GM12891 (cell line): ENCODE measurements around the gene LIG3.

ENCODE experiments used
- DNase-seq: peaks from one replicate; pipeline ENCODE4 v3.0.0; 2011; ENCODE audit warnings: low spot score; ENCODE audit not compliant: insufficient read length
- FAIRE-seq: peaks from 2 replicates; lab custom pipeline; 2011; peaks lifted over from hg19 to GRCh38; lab: Jason Lieb, UNC
- PAX5 ChIP-seq: IDR thresholded peaks from 2 replicates; pipeline ENCODE4 v1.6.1; 2011; ENCODE audit warnings: low read length, moderate library complexity, mild to moderate bottlenecking; ENCODE audit not compliant: insufficient read depth, severe bottlenecking
- POLR2A ChIP-seq: IDR thresholded peaks from 2 replicates; pipeline ENCODE4 v1.6.1; 2011; ENCODE audit warnings: low read depth, low read length, control low read depth
- POLR2AphosphoS5 ChIP-seq: IDR thresholded peaks from 2 replicates; pipeline ENCODE4 v1.6.1; 2011; ENCODE audit warnings: low read depth, low read length, control low read depth
- POU2F2 ChIP-seq: IDR thresholded peaks from 2 replicates; pipeline ENCODE4 v1.6.1; 2011; ENCODE audit warnings: low read depth, mild to moderate bottlenecking, control low read depth, low read length, moderate library complexity
- SPI1 ChIP-seq: IDR thresholded peaks from 2 replicates; pipeline ENCODE4 v1.6.1; 2011; ENCODE audit warnings: low read depth, low read length, control low read depth
- TAF1 ChIP-seq: IDR thresholded peaks from 2 replicates; pipeline ENCODE4 v1.6.1; 2011; ENCODE audit warnings: low read depth, low read length, control low read depth

LIG3 gene

DNA sequence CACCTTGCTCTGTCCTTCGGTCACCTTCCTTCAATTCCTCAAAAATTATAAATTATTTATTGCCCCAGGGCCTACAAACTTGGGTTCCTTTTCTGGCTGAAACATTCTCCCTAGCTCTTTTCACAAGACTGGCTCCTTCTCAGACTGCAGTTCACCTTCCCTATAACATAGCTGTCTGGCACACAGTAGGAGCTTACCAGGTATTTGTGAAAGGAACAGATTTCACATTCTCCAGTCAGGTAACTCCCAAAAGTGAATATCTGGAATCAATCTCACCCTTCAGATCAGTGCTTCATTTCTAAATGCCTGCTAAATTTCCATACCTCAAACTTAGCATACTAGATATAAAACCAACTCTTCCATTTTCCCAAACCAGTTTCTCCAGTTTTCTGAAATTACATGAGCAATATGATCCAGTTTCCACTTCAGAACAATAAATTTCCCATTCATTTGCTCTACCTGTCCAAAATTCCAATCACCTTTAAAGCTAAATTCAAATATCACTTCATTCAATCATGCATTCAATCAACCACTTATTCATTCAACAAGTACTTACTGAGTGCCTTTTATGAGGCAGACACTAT is 77.1 kb downstream of the LIG3 start:
- DNase-seq (no peak), FAIRE-seq (no peak)
- TF ChIP-seq PAX5 (no peak), TAF1 (no peak), POU2F2 (no peak), POLR2AphosphoS5 (no peak), POLR2A (no peak), SPI1 (no peak)
